SU-DHL-6 (cell line): ENCODE measurements around the gene CRTAC1.

Experiments used
- CTCF ChIP-seq: fragments of 200-600 bp; sonication (generic); IDR thresholded peaks from one replicate; pipeline ENCODE4 v1.5.1; 2017; ENCODE audit warnings: antibody characterized with exemption, mild to moderate bottlenecking, low read length, moderate library complexity; ENCODE audit not compliant: insufficient read depth, poor library complexity, severe bottlenecking
- EZH2phosphoT487 ChIP-seq: fragments of 200-600 bp; sonication (generic), shearing (Covaris generic); conservative IDR thresholded peaks from 2 replicates; pipeline ENCODE4 v1.6.1; 2018; ENCODE audit warnings: mild to moderate bottlenecking, antibody characterized with exemption, low read length, moderate library complexity, mixed read lengths

- TF ChIP-seq CTCF (no peak), EZH2phosphoT487 (no peak)
Observed at GRCh38 chr10:97907211-97907610, 123.2 kb downstream of the CRTAC1 start.
